ENCODE data around the gene LRRC8C.
"Not testable (repeated sequence)": the region's sequence is repeated elsewhere in the genome, so short reads cannot be mapped to it uniquely, and the experiment has no call there.

The LRRC8C gene

DNA sequence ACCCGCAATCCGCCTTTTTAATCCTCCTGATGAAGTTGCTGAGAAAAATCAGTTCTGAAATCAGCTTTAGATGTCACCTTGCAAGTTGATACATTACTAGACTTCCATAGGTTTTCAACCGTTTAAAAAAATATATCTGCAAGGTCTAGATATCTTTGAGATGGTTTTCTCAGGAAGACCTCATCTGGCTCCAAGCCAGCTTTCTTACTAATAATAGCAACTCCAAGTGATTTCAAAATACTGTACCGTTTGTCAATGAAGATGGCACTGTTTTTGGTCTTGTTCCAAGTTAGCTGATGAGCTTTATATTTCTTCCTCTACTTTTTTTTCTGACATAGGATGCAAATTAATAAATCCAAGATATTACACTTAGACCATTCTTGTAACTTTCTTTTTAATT is 40.3 kb downstream of the LRRC8C start:
- no peak for DNase-seq

DNA sequence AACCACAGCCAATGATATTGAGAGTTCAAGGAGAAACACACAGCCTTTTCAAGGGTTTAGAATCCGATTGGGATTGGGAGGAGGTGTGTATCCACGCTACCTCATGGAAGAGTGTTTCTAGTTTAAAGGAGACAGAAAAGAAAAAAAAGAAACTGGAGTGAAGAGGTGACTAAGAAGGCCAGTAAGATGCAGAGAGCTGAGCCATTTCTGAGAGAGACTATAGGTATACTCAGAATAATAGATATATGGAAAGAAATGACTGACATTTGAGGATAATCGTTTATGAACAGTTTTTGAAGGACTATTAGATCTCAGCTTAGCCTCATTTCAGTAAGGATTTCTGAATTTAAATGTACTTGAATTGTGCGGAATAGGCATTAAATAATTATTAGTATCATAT is 42.8 kb downstream of the LRRC8C start:
- no peak for DNase-seq

DNA sequence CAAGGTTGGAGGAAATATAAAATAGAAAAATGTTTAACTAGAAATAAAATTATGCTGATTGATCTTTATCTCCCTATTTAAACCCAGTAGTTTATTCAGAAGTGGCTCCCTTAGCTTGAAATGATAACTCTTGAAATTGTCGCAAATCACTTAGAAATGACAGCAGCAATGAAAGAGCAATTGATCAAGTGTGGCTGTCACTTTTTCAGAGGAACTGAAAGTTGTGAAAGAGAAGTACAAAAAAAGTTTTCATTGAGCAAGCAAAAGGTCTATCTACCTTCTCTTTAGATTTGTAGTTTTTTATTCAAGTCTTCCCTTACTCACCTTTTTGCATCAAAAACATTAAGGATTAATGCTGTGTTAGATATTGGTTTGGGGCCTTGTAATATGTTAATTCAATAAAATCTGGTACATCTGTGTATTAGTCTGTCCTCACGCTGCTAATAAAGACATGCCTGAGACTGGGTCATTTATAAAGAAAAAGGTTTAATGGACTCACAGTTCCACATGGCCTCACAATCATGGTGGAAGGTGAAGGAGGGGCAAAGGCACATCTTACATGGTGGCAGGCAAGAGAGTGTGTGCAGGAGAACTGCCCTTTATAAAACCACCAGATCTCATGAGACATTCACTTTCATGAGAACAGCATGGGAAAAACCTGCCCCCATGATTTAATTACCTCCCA is 48.3 kb downstream of the LRRC8C start:
- no peak for DNase-seq

DNA sequence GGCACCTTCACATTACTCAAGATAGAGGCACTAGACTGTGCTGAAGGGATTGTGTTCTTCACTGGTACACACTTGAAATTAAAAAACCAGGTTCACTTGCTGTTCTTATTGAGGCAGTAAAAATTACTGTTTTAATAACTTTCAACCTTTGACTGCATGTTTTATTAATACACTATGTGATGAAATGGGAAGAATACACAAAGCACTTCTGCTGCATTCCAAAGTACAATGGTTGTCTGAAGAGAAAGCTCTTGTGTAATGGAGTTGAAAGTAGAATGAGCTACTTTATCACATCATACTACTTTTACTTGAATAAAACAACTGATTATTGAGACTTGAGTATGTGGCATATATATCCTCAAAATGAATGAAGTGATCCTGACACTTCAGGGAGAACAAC is 49.7 kb downstream of the LRRC8C start:
- DNase-seq, result no peak

DNA sequence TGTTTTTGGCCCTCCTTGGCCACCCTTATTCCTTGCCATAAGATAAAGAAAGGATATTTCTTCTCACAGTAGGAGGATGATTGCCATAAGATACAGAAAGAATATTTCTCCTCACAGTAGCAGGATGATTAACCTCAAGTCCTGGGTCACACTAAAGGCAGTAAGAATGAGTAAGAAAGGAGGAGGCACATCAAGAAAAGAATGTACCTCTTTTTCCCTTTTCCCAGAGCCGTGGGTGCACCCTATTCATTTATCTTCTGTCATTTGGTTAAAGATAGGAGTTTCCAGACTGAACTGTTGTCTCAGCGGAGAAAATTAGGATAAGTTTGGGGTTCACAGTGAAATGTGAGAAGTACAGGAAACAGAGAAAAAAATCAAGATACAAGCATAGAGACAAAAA is 52.5 kb downstream of the LRRC8C start:
- no peak for DNase-seq

DNA sequence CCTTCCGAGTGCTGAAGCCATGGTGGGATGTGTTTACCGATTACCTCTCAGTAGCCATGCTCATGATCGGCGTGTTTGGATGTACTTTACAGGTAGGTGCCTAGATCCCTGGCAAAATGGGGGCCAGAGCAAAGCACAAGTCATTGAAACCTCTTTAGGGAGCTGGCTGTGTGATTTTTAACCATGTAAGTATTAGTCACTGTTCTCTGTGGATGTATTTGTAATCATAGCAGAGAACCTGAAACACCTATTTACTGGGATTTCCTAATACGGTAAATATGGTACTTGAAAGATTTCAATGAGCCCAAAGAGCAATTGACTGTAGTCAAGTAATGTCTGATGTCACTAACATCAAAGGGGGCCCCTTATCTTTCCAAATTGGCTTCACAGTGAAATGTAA is 53.6 kb downstream of the LRRC8C start:
- no peak for DNase-seq

DNA sequence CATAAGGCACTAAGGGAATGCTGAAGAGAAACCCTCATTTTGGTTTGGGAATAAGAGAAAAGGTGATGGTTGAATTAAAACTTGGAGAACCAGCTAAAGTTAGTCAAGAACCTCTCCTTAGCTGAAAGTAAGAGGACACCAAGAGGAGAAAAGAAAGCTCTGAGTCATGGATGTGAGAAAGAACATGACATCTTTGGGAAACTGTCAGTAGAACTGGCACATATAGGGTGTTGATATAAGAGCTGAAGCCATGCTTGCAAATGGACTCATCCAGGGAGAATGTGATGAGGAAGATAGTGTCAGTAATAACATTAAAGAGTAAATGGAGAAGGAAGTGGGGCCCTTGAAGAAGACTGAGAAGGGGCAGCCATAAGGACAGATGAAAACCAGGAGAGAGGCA is 54.3 kb downstream of the LRRC8C start:
- no peak for DNase-seq

DNA sequence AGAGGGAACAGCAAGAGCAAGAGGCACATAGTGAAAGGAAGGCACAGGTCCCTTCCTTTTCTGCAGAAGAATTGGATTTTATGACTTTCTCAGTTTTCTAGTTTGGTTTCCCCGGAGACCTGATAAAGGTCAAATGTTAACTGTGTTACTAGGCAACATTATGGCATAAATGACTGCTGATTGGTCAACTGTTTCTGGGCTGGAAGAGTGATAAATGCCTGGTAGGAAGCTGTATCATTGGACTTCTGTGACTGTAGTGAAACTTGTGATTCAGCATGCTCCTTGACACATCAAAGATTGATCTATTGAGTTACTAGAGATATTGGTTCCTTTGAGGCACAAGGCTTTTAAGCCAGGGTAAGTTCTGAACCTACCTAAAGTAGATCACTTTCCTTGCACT is 55.7 kb downstream of the LRRC8C start:
- no peak for DNase-seq

DNA sequence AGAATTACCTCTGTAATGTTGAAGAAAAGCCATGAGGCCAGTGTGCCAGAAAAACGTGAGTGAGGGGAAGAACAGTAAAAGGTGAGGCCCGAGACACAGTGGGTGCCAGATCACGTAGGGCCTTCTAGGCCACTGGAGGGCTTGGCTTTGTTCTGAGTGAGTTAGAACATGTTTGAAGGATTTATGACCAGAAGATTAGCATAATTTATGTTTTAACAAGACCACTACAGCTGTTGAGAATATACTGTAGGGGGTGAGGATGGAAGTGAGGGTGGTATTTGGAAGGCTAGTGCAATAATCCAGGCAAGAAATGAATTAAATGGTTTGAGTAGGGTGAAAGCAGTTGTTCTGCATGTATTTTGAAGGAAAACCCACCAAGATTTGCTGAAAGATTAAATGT is 56.3 kb downstream of the LRRC8C start:
- no peak for DNase-seq

DNA sequence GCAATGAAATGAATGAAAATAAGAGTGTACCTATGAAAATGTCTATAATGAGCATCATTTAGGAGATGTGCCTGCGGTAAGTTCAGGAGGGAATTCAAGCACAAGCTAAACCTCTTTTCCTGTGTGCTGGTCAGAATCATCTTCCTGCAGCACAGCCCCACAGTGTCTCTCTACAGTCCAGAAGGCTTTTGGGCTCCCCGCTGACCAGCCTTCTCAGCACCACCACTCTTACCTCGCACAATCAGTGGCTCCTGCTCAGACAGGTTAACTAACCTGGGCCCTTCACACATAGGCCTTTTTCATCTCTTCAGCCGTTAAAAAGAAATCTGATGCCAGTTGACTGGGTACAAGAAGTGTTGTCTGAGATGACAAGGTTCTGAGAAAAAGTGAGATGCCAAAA is 57.7 kb downstream of the LRRC8C start:
- no peak for DNase-seq

DNA sequence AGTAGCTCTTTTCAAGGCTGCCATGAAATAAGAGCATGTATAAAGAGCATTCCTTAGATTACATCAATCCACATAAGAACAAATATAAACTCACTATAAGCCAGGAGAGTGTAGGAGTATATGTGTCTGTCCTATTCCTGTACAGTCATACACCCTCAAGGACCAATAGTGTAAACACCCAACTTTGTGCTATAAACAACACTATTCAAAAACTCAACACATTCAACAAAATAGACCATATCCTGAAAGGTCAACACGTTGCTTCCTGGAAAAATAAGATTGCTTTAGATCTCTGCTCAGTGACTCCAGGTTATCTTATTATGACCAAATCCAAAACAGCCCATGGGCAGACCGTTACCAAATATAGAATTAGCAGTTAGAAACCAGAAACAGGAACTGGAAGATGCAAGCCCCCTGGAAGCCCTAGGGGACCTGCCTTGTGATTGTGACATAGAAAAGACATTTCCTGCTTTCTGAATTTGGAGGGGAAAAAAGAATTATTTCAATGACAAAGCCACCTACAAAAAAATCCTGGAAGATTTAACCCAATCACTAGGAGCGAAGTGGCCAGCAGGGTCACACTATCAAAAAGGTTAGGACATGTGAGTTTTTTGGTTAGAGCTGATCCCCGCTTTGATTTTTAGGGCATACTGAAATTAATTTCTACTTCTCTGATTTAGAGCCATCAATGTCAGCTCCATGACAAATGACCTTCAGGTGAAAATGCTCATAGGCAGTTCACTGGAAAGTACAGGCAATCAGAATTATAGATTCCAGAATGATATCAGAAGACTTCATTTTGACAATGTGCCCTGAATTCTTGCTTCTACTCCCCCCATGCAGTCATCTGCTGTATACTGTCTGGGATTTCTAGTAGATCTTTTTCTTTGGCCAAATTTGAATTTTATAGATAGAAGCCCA is 59.9 kb downstream of the LRRC8C start:
- no peak for DNase-seq

DNA sequence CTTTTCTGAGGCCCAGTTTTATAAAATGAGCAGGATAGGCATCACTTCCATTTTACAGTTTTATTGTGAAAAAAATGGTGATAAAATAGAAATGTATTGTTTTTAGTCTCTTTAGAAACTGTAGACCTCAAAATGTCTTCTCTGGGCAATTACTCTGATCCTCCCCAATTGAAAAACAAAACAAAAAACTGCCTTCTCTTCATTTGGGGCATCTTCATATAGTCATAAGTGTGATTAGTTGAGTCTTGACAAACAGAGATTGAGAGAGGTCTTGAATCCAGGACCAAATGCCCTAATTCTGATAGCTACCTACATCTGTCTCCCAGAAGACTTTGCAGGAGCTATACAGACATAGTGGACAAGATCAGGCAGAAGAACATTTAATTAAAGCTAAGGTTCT is 62.9 kb downstream of the LRRC8C start:
- no peak for DNase-seq

DNA sequence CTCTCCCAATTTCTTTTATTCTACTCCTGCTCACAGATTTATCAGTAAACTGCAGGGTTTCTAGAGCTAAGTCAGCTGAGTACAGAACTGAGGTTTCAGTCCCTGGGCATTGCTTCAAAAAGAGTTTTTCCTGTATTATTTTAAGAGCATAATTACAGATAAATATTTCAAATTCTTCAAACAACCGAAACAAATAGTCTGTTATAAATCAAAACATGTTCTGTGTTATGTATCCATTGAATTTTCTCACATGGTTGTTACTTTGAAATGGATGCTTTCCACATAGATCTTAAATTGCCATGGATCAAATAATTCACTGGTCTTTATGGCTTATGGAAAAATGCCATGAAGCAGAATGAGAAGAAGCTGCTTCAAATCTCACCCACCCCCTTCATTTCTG is 64.5 kb downstream of the LRRC8C start:
- no peak for DNase-seq

DNA sequence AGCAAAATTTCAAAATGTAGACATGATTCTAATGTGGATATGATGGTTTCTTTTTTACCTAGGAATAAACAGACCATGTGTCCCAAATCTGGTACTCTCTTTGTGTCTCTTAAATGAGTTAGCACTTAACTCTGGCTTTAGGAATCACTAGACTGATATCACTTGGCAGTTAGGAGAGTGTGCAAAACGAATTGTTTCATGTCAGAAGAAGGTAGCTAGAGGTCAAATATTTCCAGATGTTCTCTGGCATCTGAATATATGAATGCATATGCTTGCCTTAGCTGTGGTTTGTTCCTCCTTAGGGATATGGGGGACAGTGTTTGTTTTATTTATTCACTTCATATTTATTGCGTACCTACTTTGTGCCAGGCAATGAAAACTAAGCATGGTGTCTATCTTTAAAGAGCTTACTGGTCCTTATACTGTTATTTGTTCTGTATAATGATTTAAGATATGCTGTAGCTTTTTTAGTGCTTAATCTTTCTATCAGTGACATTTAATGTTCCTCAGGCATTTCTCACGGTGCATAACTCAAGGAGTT is 65.2 kb downstream of the LRRC8C start:
- no peak for DNase-seq

DNA sequence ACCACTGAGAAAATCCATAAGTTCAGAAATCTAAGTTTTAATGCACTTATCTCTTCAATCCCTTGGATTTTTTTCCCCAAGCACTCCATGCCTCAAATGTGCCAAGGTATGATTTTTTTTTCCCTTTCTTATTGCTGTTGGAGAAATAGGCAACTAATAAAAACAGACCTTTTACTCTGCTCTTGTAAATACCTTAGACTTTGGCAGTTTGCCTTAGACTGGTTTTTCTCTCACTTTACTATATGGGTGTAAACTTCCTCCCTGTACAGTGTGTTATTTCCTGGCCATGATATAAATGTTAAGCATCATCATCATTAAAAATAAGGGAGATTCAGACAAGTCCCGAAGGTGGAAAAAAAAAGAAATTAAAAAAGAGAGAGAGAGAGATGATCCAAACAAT is 65.7 kb downstream of the LRRC8C start:
- DNase-seq, result no peak

DNA sequence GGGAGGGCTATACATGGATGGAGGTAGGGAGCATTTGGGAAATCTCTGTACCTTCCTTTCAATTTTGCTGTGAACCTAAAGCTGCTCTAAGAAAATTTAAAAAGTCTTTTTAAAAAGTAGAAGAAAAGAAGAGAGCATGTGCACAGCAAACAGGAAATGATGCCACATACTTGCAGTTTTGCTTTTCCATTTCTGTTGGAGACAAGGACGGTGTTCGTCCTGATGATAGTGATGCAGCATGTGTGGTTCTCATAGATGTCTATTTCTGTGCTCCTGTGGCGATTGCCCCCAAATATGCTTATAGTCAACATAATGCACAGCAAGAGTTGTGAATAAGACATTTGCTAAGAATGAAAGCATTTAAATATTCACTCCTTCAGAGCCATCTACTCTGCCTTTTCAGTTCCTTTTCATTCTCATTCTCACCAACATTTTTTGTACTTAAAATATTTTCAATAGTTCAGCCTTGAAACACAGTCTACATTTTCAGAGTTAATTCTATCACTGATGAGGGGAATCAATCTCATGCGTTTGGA is 66.6 kb downstream of the LRRC8C start:
- DNase-seq, result no peak

DNA sequence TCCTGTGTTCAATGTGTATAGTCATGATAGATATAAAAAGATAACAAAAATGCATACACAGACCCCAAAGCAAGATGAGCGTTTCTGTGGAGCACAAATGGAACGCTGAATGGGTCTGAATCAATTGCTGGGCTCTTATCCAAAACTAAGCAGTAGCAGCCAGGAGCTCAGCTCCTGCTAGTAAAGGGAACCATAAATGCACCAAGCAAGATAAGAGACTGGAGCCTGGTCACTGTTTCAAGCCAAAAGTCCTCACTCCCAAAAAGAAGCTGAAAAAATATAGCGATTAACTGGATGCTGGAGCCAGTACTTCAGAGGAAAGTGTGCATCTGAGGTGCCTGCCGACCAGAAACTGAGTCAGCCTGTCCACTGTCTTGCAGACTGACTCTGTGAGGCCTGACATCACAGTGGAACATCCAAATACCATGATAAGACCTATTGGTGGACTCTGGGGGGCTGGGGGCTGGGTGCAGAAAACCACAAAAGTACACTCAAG is 68.9 kb downstream of the LRRC8C start:
- no peak for DNase-seq

DNA sequence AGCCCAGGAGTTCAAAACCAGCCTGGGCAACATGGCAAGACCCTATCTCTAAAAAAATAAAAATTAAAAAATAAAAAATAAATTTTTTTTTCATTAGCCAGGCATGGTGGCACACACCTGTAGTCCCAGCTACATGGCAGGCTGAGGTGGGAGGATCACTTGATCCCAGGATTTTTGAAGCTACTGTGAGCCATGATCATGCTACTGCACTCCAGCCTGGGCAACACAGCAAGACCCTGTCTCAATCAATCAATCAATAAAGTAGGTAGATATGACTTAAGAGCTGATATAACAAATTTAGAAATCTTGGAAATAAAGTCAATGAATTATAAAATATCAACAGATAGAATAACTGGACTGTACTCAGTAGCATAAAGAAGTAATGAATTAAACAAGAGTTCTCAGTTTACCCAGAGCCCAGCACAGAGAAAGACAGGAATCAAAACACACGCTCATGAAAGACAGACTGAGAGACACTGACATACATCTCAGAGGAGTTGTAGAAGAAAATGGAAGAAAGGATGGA is 69.7 kb downstream of the LRRC8C start:
- no peak for DNase-seq

DNA sequence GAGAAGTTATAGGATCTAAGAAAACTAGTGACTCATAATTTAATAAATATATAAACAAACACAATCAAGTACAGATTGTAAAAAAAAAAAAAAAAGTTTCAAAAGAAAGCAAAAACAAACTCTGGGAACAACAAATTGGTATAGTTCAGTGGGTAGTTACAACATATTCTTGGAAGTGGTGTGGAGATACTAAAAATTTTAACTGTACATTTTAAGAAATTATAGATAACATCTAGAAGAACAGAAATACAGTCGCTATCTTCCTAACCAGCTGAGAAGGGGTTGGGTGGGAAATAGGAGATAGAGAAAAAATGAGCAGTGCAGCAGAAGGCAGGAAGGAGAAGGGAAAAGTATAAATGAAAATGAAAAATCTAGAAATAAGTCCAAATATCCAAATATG is 70.5 kb downstream of the LRRC8C start:
- DNase-seq, result no peak

DNA sequence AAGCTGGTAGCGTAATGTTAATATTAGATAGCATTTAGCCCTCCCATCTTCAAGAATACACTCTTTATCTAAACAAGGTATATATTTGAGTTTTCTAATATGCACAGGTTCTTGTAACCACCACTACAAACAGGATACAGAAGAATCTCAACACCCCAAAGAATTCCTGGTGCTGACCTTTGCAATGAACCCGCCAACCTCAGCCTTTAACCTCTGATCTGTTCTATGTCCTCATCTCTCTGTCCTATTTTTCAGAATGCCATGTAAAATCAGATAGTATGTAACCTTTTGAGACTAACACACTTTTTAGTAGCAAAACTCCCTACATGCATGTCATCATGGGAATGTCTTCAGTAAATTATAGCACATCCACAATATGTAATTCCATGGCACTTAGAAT is 71.1 kb downstream of the LRRC8C start:
- DNase-seq, result no peak

DNA sequence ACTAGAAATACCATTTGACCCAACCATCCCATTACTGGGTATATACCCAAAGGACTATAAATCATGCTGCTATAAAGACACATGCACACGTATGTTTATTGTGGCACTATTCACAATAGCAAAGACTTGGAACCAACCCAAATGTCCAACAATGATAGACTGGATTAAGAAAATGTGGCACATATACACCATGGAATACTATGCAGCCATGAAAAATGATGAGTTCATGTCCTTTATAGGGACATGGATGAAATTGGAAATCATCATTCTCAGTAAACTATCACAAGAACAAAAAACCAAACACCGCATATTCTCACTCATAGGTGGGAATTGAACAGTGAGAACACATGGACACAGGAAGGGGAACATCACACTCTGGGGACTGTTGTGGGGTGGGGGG is 72.0 kb downstream of the LRRC8C start:
- not testable (repeated sequence) for DNase-seq

DNA sequence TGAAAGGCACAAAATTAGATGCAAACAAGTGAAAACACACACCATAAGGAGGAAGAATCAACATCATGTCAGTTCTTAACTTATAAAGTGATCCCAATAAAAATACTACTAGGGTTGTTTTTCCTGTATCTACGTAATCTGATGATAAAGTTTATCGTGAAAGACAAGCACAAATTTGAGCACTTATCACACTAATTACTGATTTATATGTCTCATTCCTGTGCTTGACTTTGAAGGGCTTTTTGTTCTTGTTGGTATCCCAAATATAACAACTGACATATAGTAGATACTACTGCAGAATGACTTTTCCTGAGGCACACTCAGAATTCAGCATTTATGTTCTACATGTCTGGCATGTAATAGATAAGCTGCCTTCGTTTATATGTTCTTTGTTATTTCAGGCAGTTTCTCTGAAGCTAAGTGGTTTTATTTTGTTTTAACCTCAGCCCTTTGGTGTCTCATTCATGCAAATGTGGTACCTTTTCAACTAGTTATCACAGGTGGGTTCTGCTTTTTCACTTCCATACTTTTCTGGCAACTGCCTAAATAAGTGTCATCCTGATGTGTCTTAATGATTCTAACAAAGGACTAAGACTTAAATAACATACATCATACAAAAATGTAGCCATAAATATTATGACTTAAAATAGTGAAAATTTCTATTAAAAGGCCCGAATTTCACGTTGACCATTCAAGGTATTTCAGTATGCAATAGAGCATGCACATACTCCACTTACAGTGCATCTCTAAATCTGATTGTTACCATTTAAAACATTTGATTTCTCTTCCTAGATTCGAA is 73.2 kb downstream of the LRRC8C start:
- DNase-seq, result no peak

DNA sequence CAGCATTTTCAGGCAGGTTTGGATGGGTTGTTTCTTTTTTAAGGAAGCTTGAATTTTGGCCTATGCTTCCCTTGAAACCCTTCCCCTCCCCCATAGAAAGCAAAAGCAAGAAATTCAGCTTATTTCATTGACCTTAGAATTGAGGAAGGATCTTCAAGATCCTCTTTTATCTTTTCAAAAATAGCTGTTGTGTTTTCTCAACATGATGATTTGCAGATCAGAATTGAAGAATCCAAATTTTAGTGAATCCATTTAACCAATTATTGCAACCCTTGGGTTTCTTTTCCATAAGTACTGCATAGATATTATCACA is 73.7 kb downstream of the LRRC8C start:
- no peak for DNase-seq
